ENCODE results near the gene IL17C.

GRCh38 chr16:88634994-88635670 lies 3.2 kb upstream of the IL17C start:
- TF ChIP-seq CTCF (IDR thresholded peaks at IDR 0.05): no peak
- no peak for TF ChIP-seq POLR2AphosphoS5 (IDR thresholded peaks at IDR 0.05)
- no peak for TF ChIP-seq POLR2A (IDR thresholded peaks at IDR 0.05)

Measured in prostate gland (tissue), 2 donors.